ENCODE measurements around the gene MMADHC. TPM values are rescaled to one million over a fixed set of nuclear protein-coding genes. Genes with fewer than 3 reads are reported as not detected.

Gene MMADHC
- polyA plus RNA-seq, 1 donor (not counting 4 experiments of a cell fraction or from before 2014, with no cell fraction given): 140 TPM

DNA sequence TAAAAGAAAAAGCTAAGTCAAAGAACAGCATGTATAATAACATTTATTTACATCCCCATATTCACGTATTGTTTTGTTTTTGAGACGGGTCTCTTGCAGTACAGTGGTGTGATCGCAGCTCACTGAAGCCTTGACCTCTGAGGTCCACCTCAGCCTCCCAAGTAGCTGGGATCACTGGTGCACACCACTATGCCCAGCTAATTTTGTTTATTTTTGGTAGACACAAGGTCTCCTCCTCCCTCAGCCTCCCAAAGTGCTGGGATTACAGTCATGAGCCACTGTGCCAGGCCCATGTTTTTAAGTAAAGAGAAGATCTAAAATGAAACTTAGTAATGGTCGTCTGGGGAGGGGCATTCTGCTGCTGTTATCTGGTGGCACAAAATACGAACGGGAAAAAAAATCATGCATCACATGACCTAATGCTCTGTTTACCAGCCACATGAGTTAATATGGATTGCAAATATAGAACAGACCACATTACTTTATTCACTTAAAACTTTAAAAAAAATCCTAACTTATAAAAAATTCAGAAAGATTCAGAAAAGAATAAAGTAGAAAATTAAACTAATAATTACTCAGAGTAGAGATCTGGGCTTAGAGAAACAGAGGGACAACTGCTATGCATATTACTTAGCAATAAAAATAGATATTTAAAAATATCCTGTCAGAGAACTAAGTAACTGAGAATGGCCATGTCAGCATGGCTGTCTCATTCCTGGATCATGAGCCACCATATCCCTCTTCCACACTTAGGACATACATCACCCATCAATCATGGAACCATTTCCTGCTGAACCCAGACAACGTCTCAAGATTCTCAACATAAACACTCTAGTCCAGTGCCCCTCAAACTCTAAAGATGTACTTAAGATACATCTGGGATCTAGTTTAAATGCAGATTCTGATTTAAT is 7.3 kb downstream of the MMADHC start:
- dilution Hi-C loops (cut with MboI; ENCODE audit: extremely low pct_ligation_motif_present, low sequenced_read_pairs): no loop called here
- no peak overlapping the region for H3K27ac ChIP-seq (ENCODE audit: control insufficient read depth, insufficient read depth, low read length)
- no peaks in the 10 kb centered on the region for H4K20me1 ChIP-seq (ENCODE audit: control insufficient read depth, extremely low read depth, insufficient read depth, low read length)
- H3K27me3 ChIP-seq (ENCODE audit: control insufficient read depth, extremely low read depth, insufficient read depth, low read length): no peaks in the 10 kb centered on the region
- DNase-seq (ENCODE audit: low read depth, low spot score) (no peak), FAIRE-seq (no peak)
- H3K9me1 ChIP-seq (ENCODE audit: control insufficient read depth, extremely low read depth, insufficient read depth, low read length): no peaks in the 10 kb centered on the region
- H3K4me2 ChIP-seq (ENCODE audit: control insufficient read depth, extremely low read depth, insufficient read depth, low read depth, low read length): no peak overlapping the region
- no peak overlapping the region for H3K9ac ChIP-seq (ENCODE audit: control insufficient read depth, extremely low read depth, insufficient read depth, low read length)
- no peak for TF ChIP-seq EZH2 (IDR thresholded peaks at IDR 0.05; ENCODE audit: low read length)
- TF ChIP-seq, protein P1, sequence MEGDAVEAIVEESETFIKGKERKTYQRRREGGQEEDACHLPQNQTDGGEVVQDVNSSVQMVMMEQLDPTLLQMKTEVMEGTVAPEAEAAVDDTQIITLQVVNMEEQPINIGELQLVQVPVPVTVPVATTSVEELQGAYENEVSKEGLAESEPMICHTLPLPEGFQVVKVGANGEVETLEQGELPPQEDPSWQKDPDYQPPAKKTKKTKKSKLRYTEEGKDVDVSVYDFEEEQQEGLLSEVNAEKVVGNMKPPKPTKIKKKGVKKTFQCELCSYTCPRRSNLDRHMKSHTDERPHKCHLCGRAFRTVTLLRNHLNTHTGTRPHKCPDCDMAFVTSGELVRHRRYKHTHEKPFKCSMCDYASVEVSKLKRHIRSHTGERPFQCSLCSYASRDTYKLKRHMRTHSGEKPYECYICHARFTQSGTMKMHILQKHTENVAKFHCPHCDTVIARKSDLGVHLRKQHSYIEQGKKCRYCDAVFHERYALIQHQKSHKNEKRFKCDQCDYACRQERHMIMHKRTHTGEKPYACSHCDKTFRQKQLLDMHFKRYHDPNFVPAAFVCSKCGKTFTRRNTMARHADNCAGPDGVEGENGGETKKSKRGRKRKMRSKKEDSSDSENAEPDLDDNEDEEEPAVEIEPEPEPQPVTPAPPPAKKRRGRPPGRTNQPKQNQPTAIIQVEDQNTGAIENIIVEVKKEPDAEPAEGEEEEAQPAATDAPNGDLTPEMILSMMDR (optimal IDR thresholded peaks at IDR 0.05 in 1 of 3, IDR thresholded peaks at IDR 0.05 in 1 of 3, conservative IDR thresholded peaks at IDR 0.05 in 1 of 3; ENCODE audit: extremely low read depth in 1 of 3, insufficient read depth in 2 of 3, low read length in 3 of 3): no peak
- H3K9me3 ChIP-seq (ENCODE audit: control insufficient read depth, low read depth, low read length): no peaks in the 10 kb centered on the region
- peaks cover 2% of the 10 kb centered on the region for H3K4me1 ChIP-seq (ENCODE audit: control insufficient read depth, extremely low read depth, insufficient read depth, low read length)
- peaks cover 10 to 25% of the 10 kb centered on the region in 2 experiments for H3K36me3 ChIP-seq (ENCODE audit: control insufficient read depth in 2 of 2, extremely low read depth in 1 of 2, insufficient read depth in 2 of 2, low read length in 2 of 2)
- no peak overlapping the region for H3K4me3 ChIP-seq (ENCODE audit: control insufficient read depth in 2 of 3, extremely low read depth in 1 of 3, insufficient read depth in 2 of 3, low read depth in 1 of 3, low read length in 3 of 3)
- no peak overlapping the region for H2AFZ ChIP-seq (ENCODE audit: control insufficient read depth, low read length)
- peaks cover 39% of the 10 kb centered on the region for H3K79me2 ChIP-seq (ENCODE audit: control insufficient read depth, insufficient read depth, low read length)

DNA sequence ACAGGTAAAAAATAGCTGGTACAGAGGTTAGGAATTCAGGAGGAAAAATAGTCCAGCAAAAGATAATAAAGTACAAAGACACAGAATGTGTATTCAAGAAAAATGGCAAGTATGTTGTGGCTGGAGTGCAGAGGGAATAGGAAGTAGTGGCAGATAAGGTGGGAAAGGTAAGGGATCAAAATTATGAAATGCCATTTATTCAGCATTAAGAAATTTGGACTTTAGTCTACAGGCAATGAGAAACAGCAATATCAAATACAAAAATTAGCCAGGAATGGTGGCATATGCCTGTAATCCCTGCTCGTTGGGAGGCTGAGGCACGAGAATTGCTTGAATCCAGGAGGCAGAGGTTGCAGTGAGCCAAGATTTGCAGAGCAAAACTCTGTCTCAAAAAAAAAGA is 10.3 kb downstream of the MMADHC start:
- DNase-seq (ENCODE audit: low read depth, low spot score) (no peak), FAIRE-seq (peak; percentile 20)
- no peak overlapping the region for H3K4me2 ChIP-seq (ENCODE audit: control insufficient read depth, extremely low read depth, insufficient read depth, low read depth, low read length)
- dilution Hi-C loops (cut with MboI; ENCODE audit: extremely low pct_ligation_motif_present, low sequenced_read_pairs): no loop called here
- no peak overlapping the region for H3K4me3 ChIP-seq (ENCODE audit: control insufficient read depth in 2 of 3, extremely low read depth in 1 of 3, insufficient read depth in 2 of 3, low read depth in 1 of 3, low read length in 3 of 3)
- TF ChIP-seq, protein P1 (optimal IDR thresholded peaks at IDR 0.05 in 1 of 3, IDR thresholded peaks at IDR 0.05 in 1 of 3, conservative IDR thresholded peaks at IDR 0.05 in 1 of 3; ENCODE audit: extremely low read depth in 1 of 3, insufficient read depth in 2 of 3, low read length in 3 of 3): no peak
- TF ChIP-seq EZH2 (IDR thresholded peaks at IDR 0.05; ENCODE audit: low read length): no peak
- no peaks in the 10 kb centered on the region for H3K9me3 ChIP-seq (ENCODE audit: control insufficient read depth, low read depth, low read length)
- no peak overlapping the region for H3K9ac ChIP-seq (ENCODE audit: control insufficient read depth, extremely low read depth, insufficient read depth, low read length)
- H3K36me3 ChIP-seq (ENCODE audit: control insufficient read depth in 2 of 2, extremely low read depth in 1 of 2, insufficient read depth in 2 of 2, low read length in 2 of 2): peaks cover 21 to 24% of the 10 kb centered on the region in 2 experiments
- no peaks in the 10 kb centered on the region for H3K4me1 ChIP-seq (ENCODE audit: control insufficient read depth, extremely low read depth, insufficient read depth, low read length)
- H3K27ac ChIP-seq (ENCODE audit: control insufficient read depth, insufficient read depth, low read length): no peak overlapping the region
- no peaks in the 10 kb centered on the region for H4K20me1 ChIP-seq (ENCODE audit: control insufficient read depth, extremely low read depth, insufficient read depth, low read length)
- H3K79me2 ChIP-seq (ENCODE audit: control insufficient read depth, insufficient read depth, low read length): peaks cover 17% of the 10 kb centered on the region
- H3K9me1 ChIP-seq (ENCODE audit: control insufficient read depth, extremely low read depth, insufficient read depth, low read length): no peaks in the 10 kb centered on the region
- no peak overlapping the region for H2AFZ ChIP-seq (ENCODE audit: control insufficient read depth, low read length)
- no peaks in the 10 kb centered on the region for H3K27me3 ChIP-seq (ENCODE audit: control insufficient read depth, extremely low read depth, insufficient read depth, low read length)

Measured in keratinocyte (primary cell).